8988T (cell line): Measurements from ENCODE around the gene CNOT4.
"Not testable (repeated sequence)": the region's sequence is repeated elsewhere in the genome, so short reads cannot be mapped to it uniquely, and the experiment has no call there.

Experiments used
- DNase-seq: peaks from one replicate; pipeline ENCODE4 v3.0.0; 2011

CNOT4 gene

GRCh38 chr7:135320953-135321352, 188.9 kb downstream of the CNOT4 start:
- DNase-seq = not testable (repeated sequence)

GRCh38 chr7:135320268-135320667, 189.6 kb downstream of the CNOT4 start:
- DNase-seq = no peak

- no peak for DNase-seq
Observed at GRCh38 chr7:135317676-135318325, 192.1 kb downstream of the CNOT4 start.

DNA sequence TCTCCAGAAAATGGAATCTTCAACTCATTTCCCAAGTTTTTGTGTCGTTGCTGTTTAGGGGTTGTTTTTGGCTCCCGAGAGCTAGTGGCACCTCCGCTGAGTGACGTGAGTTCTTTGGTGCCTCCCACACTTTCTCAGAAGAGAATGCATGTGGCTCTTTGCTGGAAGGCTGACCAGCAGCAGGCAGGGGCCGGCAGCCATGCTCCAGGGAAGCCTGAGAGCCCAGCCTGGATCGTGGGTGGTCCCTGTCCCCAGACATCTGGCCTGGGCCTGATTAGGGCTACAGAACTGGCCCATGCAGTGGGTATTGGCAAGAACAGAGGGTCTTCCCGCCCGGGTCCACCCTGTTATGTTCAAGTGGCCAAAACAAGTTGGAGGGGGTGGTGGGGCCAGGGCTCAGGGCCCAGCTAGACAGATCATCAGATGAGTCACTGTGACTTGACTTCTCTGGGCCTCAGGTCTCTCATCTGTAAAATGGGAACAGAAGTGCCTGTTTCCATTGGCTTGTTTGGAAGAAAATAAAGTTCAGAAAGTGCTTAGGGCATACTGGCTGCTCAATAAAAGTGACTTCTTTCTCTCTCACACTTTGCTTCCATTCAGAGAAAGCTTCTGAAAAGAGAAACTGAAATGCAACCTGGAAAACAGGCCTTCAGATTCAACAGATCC, 193.1 kb downstream of the CNOT4 start:
- no peak for DNase-seq

GRCh38 chr7:135313971-135314370, 195.9 kb downstream of the CNOT4 start:
- no peak for DNase-seq
